IPS-15b (cell line): ENCODE measurements around the gene PDPK1.
"Not testable (repeated sequence)": the region's sequence is repeated elsewhere in the genome, so short reads cannot be mapped to it uniquely, and the experiment has no call there.

Experiments used
- H3K27me3 ChIP-seq: one replicate; pipeline ENCODE4 v1.6.1; 2013; ENCODE audit warnings: low read length; ENCODE audit not compliant: control insufficient read depth, insufficient read depth
- H3K36me3 ChIP-seq: one replicate; pipeline ENCODE4 v1.6.1; 2013; ENCODE audit warnings: low read length; ENCODE audit not compliant: control insufficient read depth, insufficient read depth
- H3K4me1 ChIP-seq: one replicate; pipeline ENCODE4 v1.6.1; 2013; ENCODE audit warnings: mild to moderate bottlenecking, low read length; ENCODE audit not compliant: control insufficient read depth, insufficient read depth
- H3K4me3 ChIP-seq: one replicate; pipeline ENCODE4 v1.5.1; 2013; ENCODE audit warnings: low read depth, low read length
- H3K9ac ChIP-seq: one replicate; pipeline ENCODE4 v1.6.1; 2013; ENCODE audit warnings: low read depth, mild to moderate bottlenecking, low read length
- H3K9me3 ChIP-seq: one replicate; pipeline ENCODE4 v1.6.1; 2013; ENCODE audit warnings: mild to moderate bottlenecking, low read length; ENCODE audit not compliant: control insufficient read depth, insufficient read depth

The PDPK1 gene

GRCh38 chr16:2621395-2621794 lies 83.6 kb downstream of the PDPK1 start:
- not testable (repeated sequence) for H3K36me3 ChIP-seq, H3K9me3 ChIP-seq, H3K9ac ChIP-seq, H3K4me3 ChIP-seq, H3K4me1 ChIP-seq, H3K27me3 ChIP-seq

GRCh38 chr16:2627075-2627474 lies 89.3 kb downstream of the PDPK1 start:
- not testable (repeated sequence) for H3K36me3 ChIP-seq, H3K4me1 ChIP-seq, H3K9me3 ChIP-seq, H3K27me3 ChIP-seq, H3K4me3 ChIP-seq, H3K9ac ChIP-seq

- H3K36me3 ChIP-seq, H3K9me3 ChIP-seq, H3K9ac ChIP-seq, H3K4me1 ChIP-seq, H3K4me3 ChIP-seq, H3K27me3 ChIP-seq: not testable (repeated sequence)
Observed at GRCh38 chr16:2631203-2631602, 93.4 kb downstream of the PDPK1 start.

- not testable (repeated sequence) for H3K4me1 ChIP-seq, H3K9me3 ChIP-seq, H3K27me3 ChIP-seq, H3K36me3 ChIP-seq, H3K9ac ChIP-seq, H3K4me3 ChIP-seq
Observed at GRCh38 chr16:2632291-2632690, 94.5 kb downstream of the PDPK1 start.

GRCh38 chr16:2639071-2639721 lies 101.4 kb downstream of the PDPK1 start:
- H3K36me3 ChIP-seq, H3K9ac ChIP-seq, H3K4me3 ChIP-seq, H3K9me3 ChIP-seq, H3K4me1 ChIP-seq, H3K27me3 ChIP-seq: not testable (repeated sequence)

GRCh38 chr16:2639722-2640072 lies 101.9 kb downstream of the PDPK1 start:
- H3K9me3 ChIP-seq, H3K4me1 ChIP-seq, H3K27me3 ChIP-seq, H3K9ac ChIP-seq, H3K4me3 ChIP-seq, H3K36me3 ChIP-seq: not testable (repeated sequence)

GRCh38 chr16:2642561-2642960 lies 104.7 kb downstream of the PDPK1 start:
- H3K9me3 ChIP-seq, H3K27me3 ChIP-seq, H3K4me1 ChIP-seq, H3K4me3 ChIP-seq, H3K36me3 ChIP-seq, H3K9ac ChIP-seq: not testable (repeated sequence)

GRCh38 chr16:2644754-2645453 lies 107.1 kb downstream of the PDPK1 start:
- H3K36me3 ChIP-seq, H3K4me3 ChIP-seq, H3K27me3 ChIP-seq, H3K9ac ChIP-seq, H3K9me3 ChIP-seq, H3K4me1 ChIP-seq: not testable (repeated sequence)

- H3K4me3 ChIP-seq, H3K27me3 ChIP-seq, H3K4me1 ChIP-seq, H3K9ac ChIP-seq, H3K9me3 ChIP-seq, H3K36me3 ChIP-seq: not testable (repeated sequence)
Observed at GRCh38 chr16:2651268-2651871, 113.5 kb downstream of the PDPK1 start.
